ENCODE measurements around the gene SURF1.

DNA sequence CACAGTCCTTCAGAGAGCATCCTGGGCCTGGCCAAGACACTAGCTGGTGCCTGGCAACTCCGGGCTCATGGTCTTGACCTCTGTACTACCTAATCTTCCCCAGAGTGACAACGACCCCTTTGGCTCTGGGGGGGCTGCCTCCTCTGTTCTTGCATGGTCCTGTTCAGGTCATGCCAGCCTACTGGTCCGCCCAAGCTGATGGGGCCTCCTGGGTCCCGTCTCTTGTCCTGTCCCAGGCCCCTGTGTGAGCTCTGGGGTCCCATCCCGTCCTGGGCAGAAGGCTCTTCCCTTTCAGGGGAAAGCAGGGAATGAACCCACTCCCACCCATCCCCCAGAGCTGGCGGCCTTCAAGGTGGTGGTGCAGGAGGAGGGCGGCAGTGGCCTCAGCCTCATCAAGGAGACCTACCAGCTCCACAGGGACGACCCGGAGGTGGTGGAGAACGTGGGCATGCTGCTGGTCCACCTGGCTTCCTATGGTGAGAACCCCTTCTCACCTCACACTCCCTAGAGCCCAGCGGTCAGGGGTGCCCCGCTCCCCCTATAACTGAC, 48.2 kb upstream of the SURF1 start:
- TF ChIP-seq POLR2AphosphoS5 (IDR thresholded peaks at IDR 0.05; ENCODE audit: low read depth, low read length), result no peak
- TF ChIP-seq TAF1 (IDR thresholded peaks at IDR 0.05; ENCODE audit: low read depth, low read length), result no peak
- no peak for TF ChIP-seq POU2F2 (IDR thresholded peaks at IDR 0.05; ENCODE audit: low read depth, low read length)
- TF ChIP-seq POLR2A (IDR thresholded peaks at IDR 0.05; ENCODE audit: low read depth, low read length), result no peak

Data from GM12891 (cell line).